ENCODE measurements around the gene TMEM205. TPM values are rescaled to one million over a fixed set of nuclear protein-coding genes. Genes with fewer than 3 reads are reported as not detected.

The TMEM205 gene
- polyA plus RNA-seq, 2 donors = 39.8 to 67.1 TPM

Other genes with a start within 250 kb of the TMEM205 start
- gene SPC24, start 190.5 kb downstream of the TMEM205 start, polyA plus RNA-seq = 10 to 100 TPM in 1 of 2 donors, 1 to 10 TPM in 1; 3.7 to 11.4 TPM
- 10 to 100 TPM; 33.1 to 53.9 TPM for gene KANK2, start 148.7 kb downstream of the TMEM205 start, polyA plus RNA-seq
- under 1 TPM in 1 of 2 donors, not detected in 1; 0.15 TPM for gene ANGPTL8, start 106.6 kb downstream of the TMEM205 start, polyA plus RNA-seq
- 10 to 100 TPM; 25.8 to 53.5 TPM for gene DOCK6, start 83.7 kb downstream of the TMEM205 start, polyA plus RNA-seq
- not detected for gene TSPAN16, start 50.1 kb downstream of the TMEM205 start, polyA plus RNA-seq
- gene RAB3D, start 6.6 kb downstream of the TMEM205 start, polyA plus RNA-seq = 10 to 100 TPM; 21.7 to 25.7 TPM
- gene CCDC159, start 251 bp upstream of the TMEM205 start, polyA plus RNA-seq = 10 to 100 TPM; 22.5 to 47.6 TPM
- 1 to 10 TPM; 7.3 to 8.6 TPM for gene PLPPR2, start 9.2 kb upstream of the TMEM205 start, polyA plus RNA-seq
- gene SWSAP1, start 28.4 kb upstream of the TMEM205 start, polyA plus RNA-seq = 1 to 10 TPM; 2.2 to 2.8 TPM
- gene EPOR, start 38.0 kb upstream of the TMEM205 start, polyA plus RNA-seq = 1 to 10 TPM; 1.2 to 1.4 TPM
- gene RGL3, start 73.0 kb upstream of the TMEM205 start, polyA plus RNA-seq = 1 to 10 TPM in 1 of 2 donors, under 1 TPM in 1; 0.87 to 3.6 TPM
- under 1 TPM; 0.06 to 0.20 TPM for gene ODAD3, start 88.9 kb upstream of the TMEM205 start, polyA plus RNA-seq
- gene PRKCSH, start 89.4 kb upstream of the TMEM205 start, polyA plus RNA-seq = 10 to 100 TPM; 76.7 to 86.9 TPM
- gene ELAVL3, start 134.8 kb upstream of the TMEM205 start, polyA plus RNA-seq = not detected
- gene ZNF653, start 159.6 kb upstream of the TMEM205 start, polyA plus RNA-seq = 1 to 10 TPM; 6.2 to 9.2 TPM
- 10 to 100 TPM; 36.3 to 41.2 TPM for gene ECSIT, start 182.9 kb upstream of the TMEM205 start, polyA plus RNA-seq
- gene CNN1, start 192.6 kb upstream of the TMEM205 start, polyA plus RNA-seq = 100 to 1,000 TPM in 1 of 2 donors, 10 to 100 TPM in 1; 85.0 to 234 TPM
- 10 to 100 TPM; 43.4 to 46.6 TPM for gene ELOF1, start 213.0 kb upstream of the TMEM205 start, polyA plus RNA-seq
- 10 to 100 TPM; 23.5 to 33.9 TPM for gene ACP5, start 231.4 kb upstream of the TMEM205 start, polyA plus RNA-seq

Measured in esophagus (tissue), 2 donors.